Activated CD8-positive, alpha-beta memory T cell treated with anti-CD3 and anti-CD28 coated beads for 36 hours (primary cell): Measurements from ENCODE around the gene PDHX. TPM values are rescaled to one million over a fixed set of nuclear protein-coding genes. Genes with fewer than 3 reads are reported as not detected.

Experiments used
- CTCF ChIA-PET: fragments of 350-600 bp; sonication (Branson Sonifier 250); formaldehyde crosslinking; loops from one replicate; lab custom pipeline; 2021; ENCODE audit warnings: antibody characterized with exemption; lab: Charles Lee
- POLR2A ChIA-PET: fragments of 350-600 bp; sonication (Branson Sonifier 250); formaldehyde crosslinking; loops from one replicate; lab custom pipeline; 2021; ENCODE audit warnings: antibody characterized with exemption; lab: Charles Lee
- total RNA-seq, 2 experiments: library from RNA; stranded (reverse); gene quantifications; one replicate each; pipeline ENCODE4 v1.2.3, GENCODE V29; 2021

PDHX gene
- total RNA-seq, 2 experiments from 2014 or later: 39.1 to 42.4 TPM

GRCh38 chr11:34936945-34937629 is 20.7 kb downstream of the PDHX start:
- CTCF ChIA-PET: no interaction called here
- POLR2A ChIA-PET: no interaction called here

DNA sequence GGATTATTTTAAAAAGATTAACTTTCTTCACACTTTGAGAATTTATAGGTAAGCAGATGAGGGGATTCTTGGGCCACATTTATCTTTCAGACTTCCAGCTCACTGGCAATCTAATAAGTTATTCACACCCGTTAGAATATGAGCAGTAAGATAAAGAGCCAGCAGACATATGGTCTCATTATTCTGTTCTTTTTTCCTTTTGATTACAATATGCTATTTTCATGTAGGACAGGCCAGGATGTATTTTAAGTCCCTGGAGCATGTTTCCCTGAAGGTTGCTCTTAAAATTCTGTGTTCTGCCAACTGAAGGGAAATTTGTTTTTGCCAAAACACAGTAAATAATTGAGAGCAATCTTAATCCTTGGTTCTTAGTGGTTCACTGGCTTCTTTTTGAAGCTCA is 22.2 kb downstream of the PDHX start:
- POLR2A ChIA-PET: no interaction called here

GRCh38 chr11:34940026-34940677 is 23.7 kb downstream of the PDHX start:
- ChIA-PET POLR2A (interaction anchor here (0.6 kb wide), 1 partner anchor 12 kb away, joined by 10 read pairs; no protein-coding TSS in a partner anchor), CTCF (interaction anchor here (0.6 to 1.5 kb wide), 2 partner anchors 8 to 17 kb away, joined by 3 read pairs; no protein-coding TSS in a partner anchor)

More for the DNA sequence above, 22.2 kb downstream of the PDHX start:
- CTCF ChIA-PET: no interaction called here

GRCh38 chr11:34941688-34942087 is 25.3 kb downstream of the PDHX start:
- ChIA-PET POLR2A (no interaction called here), CTCF (no interaction called here)

DNA sequence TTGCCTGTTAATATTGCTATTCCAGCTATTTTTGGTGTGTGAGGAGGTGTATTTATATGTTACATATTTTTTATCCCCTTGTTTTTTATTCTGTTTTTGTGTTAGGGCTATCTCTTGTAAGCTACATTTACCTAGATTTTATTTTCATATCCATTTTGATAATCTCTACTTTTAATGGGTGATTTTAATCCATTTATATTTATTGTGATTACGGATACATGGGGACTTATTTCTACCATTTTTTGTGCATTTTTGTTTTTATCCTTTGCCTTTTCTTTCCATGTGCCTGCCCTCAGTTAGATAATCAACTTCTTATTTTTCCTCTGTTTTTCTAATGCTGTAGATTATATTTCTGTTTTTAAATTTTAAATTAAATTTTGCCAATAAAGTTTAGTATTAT is 28.3 kb downstream of the PDHX start:
- ChIA-PET CTCF (no interaction called here), POLR2A (no interaction called here)

GRCh38 chr11:34948696-34949095 is 32.3 kb downstream of the PDHX start:
- POLR2A ChIA-PET: no interaction called here
- CTCF ChIA-PET: interaction anchor here (0.5 to 0.7 kb wide), 2 partner anchors 9 to 244 kb away, joined by 3 to 4 read pairs; no protein-coding TSS in a partner anchor

DNA sequence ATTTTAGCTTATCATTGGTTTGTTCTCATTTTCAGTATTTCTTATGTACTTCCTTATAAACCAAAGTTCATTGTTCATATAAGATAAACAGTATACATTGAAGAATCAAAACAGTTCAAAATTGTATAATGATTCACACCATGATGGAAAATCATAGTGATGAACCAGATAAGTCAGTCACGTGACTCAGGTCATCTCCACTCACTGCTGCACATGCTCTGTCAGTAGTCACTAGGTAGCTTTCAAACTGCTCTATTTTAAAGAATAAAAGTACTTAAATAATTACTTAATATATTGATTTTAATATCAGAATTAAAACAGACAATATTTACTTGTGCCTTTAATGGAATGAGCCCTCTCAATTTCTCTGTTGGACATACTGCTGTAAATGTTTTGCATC is 37.5 kb downstream of the PDHX start:
- ChIA-PET POLR2A (no interaction called here), CTCF (no interaction called here)

- ChIA-PET CTCF (no interaction called here), POLR2A (no interaction called here)
These were observed 40.8 kb downstream of the PDHX start for GRCh38 chr11:34957206-34957605.

GRCh38 chr11:34957606-34958005 is 41.2 kb downstream of the PDHX start:
- ChIA-PET POLR2A (no interaction called here), CTCF (no interaction called here)

GRCh38 chr11:34959770-34960169 is 43.4 kb downstream of the PDHX start:
- POLR2A ChIA-PET: no interaction called here
- CTCF ChIA-PET: no interaction called here

GRCh38 chr11:34960277-34960676 is 43.9 kb downstream of the PDHX start:
- POLR2A ChIA-PET: no interaction called here
- CTCF ChIA-PET: no interaction called here

- ChIA-PET CTCF (no interaction called here), POLR2A (no interaction called here)
These were observed 45.6 kb downstream of the PDHX start for GRCh38 chr11:34962034-34962433.

DNA sequence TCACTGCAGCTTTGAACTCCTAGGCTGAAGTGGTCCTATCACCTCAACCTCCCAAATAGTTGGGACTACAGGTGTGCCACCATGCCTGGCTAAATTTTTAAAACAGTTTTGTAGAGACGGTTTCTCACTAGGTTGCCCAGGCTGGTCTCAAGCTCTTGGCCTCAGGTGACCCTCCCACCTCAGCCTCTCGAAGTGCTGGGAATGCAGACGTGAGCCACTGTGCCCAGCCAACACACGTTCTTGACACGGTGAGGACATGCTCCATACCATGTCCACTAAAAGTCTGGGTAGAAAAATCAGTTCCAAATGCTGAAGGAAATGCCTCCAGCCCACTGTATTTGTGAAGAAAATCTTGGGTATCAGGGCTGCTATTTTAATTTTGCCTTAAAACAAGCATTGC is 46.9 kb downstream of the PDHX start:
- ChIA-PET POLR2A (no interaction called here), CTCF (no interaction called here)

DNA sequence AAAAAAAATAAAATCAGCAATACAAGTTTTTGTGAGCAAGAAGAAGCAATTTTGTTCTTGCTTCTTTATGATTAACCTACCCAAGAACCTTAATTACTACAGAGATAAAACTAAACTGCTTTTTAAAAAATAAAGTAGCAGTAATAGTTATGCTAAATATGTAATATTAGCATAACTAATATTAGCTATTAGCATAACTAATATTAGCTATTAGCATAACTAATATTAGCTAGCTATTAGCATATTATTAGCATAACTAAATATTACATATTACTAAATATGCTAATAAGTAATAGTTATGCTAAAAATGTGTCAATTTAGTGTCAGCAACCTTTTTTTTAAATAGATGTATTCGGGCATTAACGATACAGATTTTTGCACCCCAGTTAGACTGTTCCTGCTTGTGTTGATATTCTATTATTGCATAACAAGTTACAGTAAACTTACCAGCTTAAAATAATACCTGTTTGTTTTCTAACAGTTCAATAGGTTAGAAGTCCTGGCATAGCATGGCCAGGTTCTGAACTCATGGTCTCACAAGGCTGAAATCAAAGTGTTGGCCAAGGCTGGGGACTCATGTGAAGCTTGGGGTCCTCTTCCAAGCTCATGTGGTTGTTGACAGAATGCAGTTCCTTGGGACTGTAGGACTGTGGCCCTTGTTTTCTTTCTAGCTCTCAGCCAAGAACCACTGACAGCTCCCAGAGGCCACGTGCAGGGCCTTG is 48.4 kb downstream of the PDHX start:
- POLR2A ChIA-PET: no interaction called here
- CTCF ChIA-PET: interaction anchor here (0.7 kb wide), 1 partner anchor 53 kb away, joined by 3 read pairs; no protein-coding TSS in a partner anchor

- CTCF ChIA-PET: no interaction called here
These were observed 52.4 kb downstream of the PDHX start for GRCh38 chr11:34968862-34969261.

GRCh38 chr11:34970033-34970432 is 53.6 kb downstream of the PDHX start:
- ChIA-PET CTCF (no interaction called here), POLR2A (no interaction called here)

More at GRCh38 chr11:34968862-34969261, 52.4 kb downstream of the PDHX start:
- POLR2A ChIA-PET: no interaction called here

GRCh38 chr11:34970480-34970879 is 54.1 kb downstream of the PDHX start:
- ChIA-PET CTCF (no interaction called here), POLR2A (no interaction called here)

- CTCF ChIA-PET: no interaction called here
- POLR2A ChIA-PET: no interaction called here
These were observed 55.5 kb downstream of the PDHX start for GRCh38 chr11:34971928-34972327.

GRCh38 chr11:34972366-34972765 is 55.9 kb downstream of the PDHX start:
- ChIA-PET POLR2A (no interaction called here), CTCF (no interaction called here)

- ChIA-PET POLR2A (no interaction called here), CTCF (no interaction called here)
These were observed 56.5 kb downstream of the PDHX start for GRCh38 chr11:34972892-34973291.
